Cerebellar cortex (tissue), 1 donor: ENCODE results near the gene KRT74.

Experiments used
- DNase-seq: peaks from one replicate; pipeline ENCODE4 v3.0.0-alpha.2; 2015; ENCODE audit warnings: low spot score

The KRT74 gene

GRCh38 chr12:52519826-52520662 lies 53.6 kb downstream of the KRT74 start, which contains the start of gene KRT5:
KRT5 (minus strand) TSS chr12:52520394; CDS start chr12:52520296, 98 bp downstream.
- DNase-seq, result no peak

- DNase-seq, result no peak
These were observed 54.3 kb downstream of the KRT74 start for GRCh38 chr12:52519387-52519703.

DNA sequence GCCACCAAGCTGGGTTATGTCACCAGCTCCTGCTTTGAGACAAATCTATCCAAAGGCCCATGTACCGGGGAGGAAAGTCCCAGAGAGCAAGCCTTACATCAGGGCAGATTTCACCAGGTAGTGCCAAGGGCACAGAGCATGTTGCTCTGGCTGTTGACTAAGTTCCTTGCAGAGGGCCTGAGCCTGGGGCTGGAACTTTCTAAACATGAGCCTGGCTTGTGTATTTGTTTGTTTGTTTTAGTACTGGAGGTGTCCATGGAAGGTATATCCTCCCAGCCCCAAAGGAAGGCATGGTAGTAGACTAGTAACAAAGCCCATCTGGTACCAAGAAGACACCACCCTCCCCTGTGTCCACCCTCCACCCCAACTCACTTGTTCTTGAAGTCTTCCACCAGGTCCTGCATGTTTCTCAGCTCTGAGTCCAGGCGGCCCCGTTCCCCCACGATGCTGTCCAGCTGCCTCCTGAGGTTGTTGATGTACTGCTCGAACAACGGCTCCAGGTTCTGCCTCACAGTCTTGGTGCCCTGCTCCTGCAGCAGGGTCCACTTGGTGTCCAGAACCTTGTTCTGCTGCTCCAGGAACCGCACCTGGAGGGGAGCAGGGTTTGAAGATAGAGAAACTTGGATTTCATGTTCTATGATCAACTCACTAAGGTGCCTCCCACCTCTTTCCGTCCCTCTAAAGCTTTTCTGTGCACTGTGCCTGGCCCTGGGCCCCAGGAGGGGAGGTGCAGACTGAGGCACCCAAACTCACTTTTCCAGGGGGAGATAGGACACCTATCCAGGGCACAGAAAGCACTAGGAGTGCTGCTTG lies 54.9 kb downstream of the KRT74 start:
- no peak for DNase-seq

- no peak for DNase-seq
These were observed 55.8 kb downstream of the KRT74 start for GRCh38 chr12:52517888-52518287.

GRCh38 chr12:52517005-52517835 lies 56.4 kb downstream of the KRT74 start:
- DNase-seq, result no peak

DNA sequence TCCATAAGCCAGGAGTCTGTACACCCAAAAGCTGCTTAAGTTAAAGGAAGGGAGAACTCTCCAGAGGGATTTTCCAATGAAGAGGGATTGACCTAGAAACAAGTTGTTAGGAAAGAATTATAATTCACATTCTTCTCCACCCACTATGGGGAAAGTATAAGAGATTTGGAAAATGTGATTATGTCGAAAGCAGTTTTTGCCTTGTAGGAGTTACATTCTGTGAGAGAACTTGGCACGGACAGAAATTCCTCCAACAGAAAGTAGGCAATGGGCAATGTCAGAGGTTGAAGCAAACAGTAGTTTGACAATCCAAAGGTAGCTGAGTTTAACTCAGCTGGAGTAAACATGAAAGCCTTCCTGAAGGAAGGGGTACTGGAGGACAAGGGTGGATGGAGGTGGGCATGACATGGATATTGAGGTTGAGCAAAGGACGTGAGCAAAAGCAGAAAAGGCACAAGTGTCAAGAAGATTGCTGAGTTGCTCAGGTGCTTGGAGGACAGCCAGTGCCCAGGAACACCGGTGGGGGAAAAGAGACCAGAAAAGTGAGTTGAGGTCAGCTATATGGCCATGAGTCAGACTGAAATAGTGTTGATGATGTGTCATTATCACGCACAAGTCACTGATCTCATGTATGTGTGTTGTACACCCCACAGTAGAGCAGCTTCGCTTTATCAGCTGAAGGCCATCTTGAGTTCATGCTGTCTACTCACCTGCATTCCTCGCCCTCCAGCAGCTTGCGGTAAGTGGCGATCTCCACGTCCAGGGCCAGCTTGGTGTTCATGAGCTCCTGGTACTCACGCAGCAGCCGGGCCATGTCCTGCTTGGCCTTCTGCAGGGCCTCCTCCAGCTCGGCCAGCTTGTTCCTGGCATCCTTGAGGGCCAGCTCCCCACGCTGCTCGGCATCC lies 57.5 kb downstream of the KRT74 start:
- DNase-seq, result no peak
